Tibial nerve (tissue), 4 donors: ENCODE results near the gene ADAM10. TPM values are rescaled to one million over a fixed set of nuclear protein-coding genes. Genes with fewer than 3 reads are reported as not detected.

ENCODE experiments used
- DNase-seq, 2 donors: peaks; one replicate each; pipeline ENCODE4 v3.0.0-alpha.2; 2019; ENCODE audit warnings: low spot score in 2 of 2
- H3K27ac ChIP-seq, 4 donors: fragments of 200-600 bp; sonication (generic) in 3 of 4; one replicate each; pipeline ENCODE4 v1.5.1; 2017 to 2019; ENCODE audit warnings: mild to moderate bottlenecking in 1 of 4
- H3K27me3 ChIP-seq, 2 donors: fragments of 200-600 bp; sonication (generic) in 1 of 2; one replicate each; pipeline versions ENCODE4 v1.5.1 to v1.6.0; 2017 to 2019
- H3K36me3 ChIP-seq, 3 donors: fragments of 200-600 bp; sonication (generic); one replicate each; pipeline ENCODE4 v1.5.1; 2018 to 2019
- H3K4me1 ChIP-seq, 4 donors: fragments of 200-600 bp; sonication (generic) in 3 of 4; one replicate each; pipeline ENCODE4 v1.5.1; 2017 to 2019
- H3K4me3 ChIP-seq, 4 donors: fragments of 200-600 bp; sonication (generic) in 3 of 4; one replicate each; pipeline ENCODE4 v1.5.1; 2017 to 2019; ENCODE audit warnings: mild to moderate bottlenecking in 1 of 4, moderate library complexity in 1 of 4
- H3K9me3 ChIP-seq, 4 donors: fragments of 200-600 bp; sonication (generic) in 3 of 4; one replicate each; pipeline ENCODE4 v1.5.1; 2017 to 2019
- CTCF ChIP-seq, 5 experiments: fragments of 200-600 bp in 3 of 5; fragments of 450-650 bp in 2 of 5; sonication (generic) in 3 of 5; IDR thresholded peaks; one replicate each; pipeline ENCODE4 v1.5.1; 2016 to 2019; ENCODE audit warnings: antibody characterized with exemption in 5 of 5, mild to moderate bottlenecking in 3 of 5, moderate library complexity in 2 of 5
- EP300 ChIP-seq, 2 donors: sonication (generic); formaldehyde crosslinking; IDR thresholded peaks; one replicate each; pipeline ENCODE4 v1.6.1; 2017; ENCODE audit warnings: antibody characterized with exemption in 2 of 2, mild to moderate bottlenecking in 1 of 2
- POLR2A ChIP-seq, 2 donors: fragments of 450-650 bp; IDR thresholded peaks; one replicate each; pipeline ENCODE4 v1.6.1; 2017; ENCODE audit warnings: antibody characterized with exemption in 2 of 2, mild to moderate bottlenecking in 2 of 2, moderate library complexity in 2 of 2
- WGBS, 2 donors: methylation state at CpG; one replicate each; pipeline ENCODE4 v1.1.5; 2018; 5-methylcytosine and 5-hydroxymethylcytosine counted together
- total RNA-seq, 4 donors: library from RNA; depleted of rRNA; stranded (reverse); fragments of >200 nt; gene quantifications; one replicate each; pipeline ENCODE4 v1.1.0, GENCODE V29; 2016

ADAM10 gene
- total RNA-seq, 4 donors from 2014 or later, result 64.8 to 132 (median 94.3) TPM

GRCh38 chr15:58575045-58575786, 174.3 kb downstream of the ADAM10 start:
- WGBS, 2 donors, result 94 to 95% methylated on average over 14 of the region's 14 CpGs
- Histone ChIP-seq H3K9me3 (no peaks in the 10 kb centered on the region), H3K27me3 (no peaks in the 10 kb centered on the region), H3K4me1 (no peaks in the 10 kb centered on the region), H3K27ac (no peak overlapping the region), H3K36me3 (no peaks in the 10 kb centered on the region), H3K4me3 (no peak overlapping the region)
- TF ChIP-seq POLR2A (IDR thresholded peaks at IDR 0.05) (no peak), EP300 (IDR thresholded peaks at IDR 0.05) (no peak), CTCF (IDR thresholded peaks at IDR 0.05) (no peak)
- no peak for DNase-seq

GRCh38 chr15:58574631-58575030, 174.9 kb downstream of the ADAM10 start:
- no peak overlapping the region for H3K4me3 ChIP-seq
- DNase-seq, result no peak
- no peaks in the 10 kb centered on the region for H3K4me1 ChIP-seq
- peaks cover 0 to 3% (median 0%) of the 10 kb centered on the region in 4 donors for H3K9me3 ChIP-seq
- 83 to 92% methylated on average over 4 of the region's 4 CpGs for WGBS, 2 donors
- no peaks in the 10 kb centered on the region for H3K36me3 ChIP-seq
- no peak overlapping the region for H3K27ac ChIP-seq
- no peaks in the 10 kb centered on the region for H3K27me3 ChIP-seq
- TF ChIP-seq CTCF (IDR thresholded peaks at IDR 0.05), result no peak
- TF ChIP-seq EP300 (IDR thresholded peaks at IDR 0.05), result no peak
- no peak for TF ChIP-seq POLR2A (IDR thresholded peaks at IDR 0.05)

GRCh38 chr15:58573270-58573669, 176.2 kb downstream of the ADAM10 start:
- peaks cover 0 to 5% (median 0%) of the 10 kb centered on the region in 4 donors for H3K9me3 ChIP-seq
- WGBS, 2 donors, result 58 to 67% methylated on average over 4 of the region's 4 CpGs
- no peak for TF ChIP-seq EP300 (IDR thresholded peaks at IDR 0.05)
- TF ChIP-seq POLR2A (IDR thresholded peaks at IDR 0.05), result no peak
- TF ChIP-seq CTCF (IDR thresholded peaks at IDR 0.05), result no peak
- no peaks in the 10 kb centered on the region for H3K36me3 ChIP-seq
- DNase-seq, result no peak
- no peak overlapping the region for H3K27ac ChIP-seq
- no peak overlapping the region for H3K4me3 ChIP-seq
- no peaks in the 10 kb centered on the region for H3K27me3 ChIP-seq
- no peaks in the 10 kb centered on the region for H3K4me1 ChIP-seq

- DNase-seq, result no peak
- Histone ChIP-seq H3K36me3 (no peaks in the 10 kb centered on the region), H3K27ac (no peak overlapping the region), H3K4me1 (no peaks in the 10 kb centered on the region), H3K4me3 (no peak overlapping the region), H3K27me3 (no peaks in the 10 kb centered on the region), H3K9me3 (peaks cover 0 to 5% (median 0%) of the 10 kb centered on the region in 4 donors)
- TF ChIP-seq EP300 (IDR thresholded peaks at IDR 0.05), result no peak
- TF ChIP-seq CTCF (IDR thresholded peaks at IDR 0.05), result no peak
- WGBS, 2 donors, result 88 to 94% methylated on average over 4 of the region's 4 CpGs
Measured at GRCh38 chr15:58572521-58572920, 177.0 kb downstream of the ADAM10 start.

- TF ChIP-seq POLR2A (IDR thresholded peaks at IDR 0.05) (no peak), EP300 (IDR thresholded peaks at IDR 0.05) (no peak), CTCF (IDR thresholded peaks at IDR 0.05) (no peak)
- H3K4me3 ChIP-seq, result no peak overlapping the region
- peaks cover 0 to 5% (median 0%) of the 10 kb centered on the region in 4 donors for H3K9me3 ChIP-seq
- no peaks in the 10 kb centered on the region for H3K27me3 ChIP-seq
- H3K4me1 ChIP-seq, result no peaks in the 10 kb centered on the region
- no peaks in the 10 kb centered on the region for H3K36me3 ChIP-seq
- no peak overlapping the region for H3K27ac ChIP-seq
- WGBS, 2 donors, result 73 to 76% methylated on average over 6 of the region's 6 CpGs
- DNase-seq, result no peak
Measured at GRCh38 chr15:58571491-58571890, 178.0 kb downstream of the ADAM10 start.
